Transverse colon (tissue), 4 donors: ENCODE measurements around the gene HPX. TPM values are rescaled to one million over a fixed set of nuclear protein-coding genes. Genes with fewer than 3 reads are reported as not detected.

Experiments used
- DNase-seq: peaks from one replicate; pipeline ENCODE4 v3.0.0-alpha.2; 2019
- H3K27ac ChIP-seq, 4 donors: fragments of 200-600 bp; sonication (generic); 2 replicates each; pipeline ENCODE4 v1.5.1; 2016 to 2018; ENCODE audit warnings: inconsistent platforms in 4 of 4
- H3K27me3 ChIP-seq: fragments of 200-600 bp; sonication (generic); 2 replicates; pipeline ENCODE4 v1.5.1; 2017; ENCODE audit warnings: inconsistent platforms
- H3K36me3 ChIP-seq, 4 donors: fragments of 200-600 bp; sonication (generic); 2 replicates each; pipeline ENCODE4 v1.5.1; 2017 to 2019; ENCODE audit warnings: inconsistent platforms in 4 of 4
- H3K4me1 ChIP-seq, 4 donors: fragments of 200-600 bp; sonication (generic); 2 replicates each; pipeline ENCODE4 v1.5.1; 2017 to 2020; ENCODE audit warnings: inconsistent platforms in 4 of 4
- H3K4me3 ChIP-seq, 4 donors: fragments of 200-600 bp; sonication (generic); 1 replicate in 1 of 4; 2 replicates in 3 of 4; pipeline versions ENCODE4 v1.5.1 to v1.6.1; 2017 to 2019; ENCODE audit warnings: inconsistent platforms in 4 of 4
- H3K9me3 ChIP-seq, 2 donors: fragments of 200-600 bp; sonication (generic); 2 replicates each; pipeline ENCODE4 v1.5.1; 2017 to 2019; ENCODE audit warnings: inconsistent platforms in 2 of 2
- EP300 ChIP-seq: sonication (generic); formaldehyde crosslinking; IDR thresholded peaks from one replicate; pipeline ENCODE4 v1.6.1; 2017; ENCODE audit warnings: antibody characterized with exemption, low read depth
- POLR2A ChIP-seq: fragments of 450-650 bp; IDR thresholded peaks from one replicate; pipeline ENCODE4 v1.6.1; 2016; ENCODE audit warnings: antibody characterized with exemption, mild to moderate bottlenecking, moderate library complexity
- POLR2AphosphoS5 ChIP-seq, 3 donors: sonication (generic); formaldehyde crosslinking; IDR thresholded peaks; one replicate each; pipeline ENCODE4 v1.6.1; 2016; ENCODE audit warnings: antibody characterized with exemption in 3 of 3
- WGBS, 2 donors: methylation state at CpG; one replicate each; pipeline ENCODE4 v1.1.5; 2018; ENCODE audit warnings: low coverage in 1 of 2; 5-methylcytosine and 5-hydroxymethylcytosine counted together
- in situ Hi-C, 4 donors: fragments of 200-750 bp; cut with MboI; loops; one replicate each; pipeline versions ENCODE4 v1.15.0 to v1.15.1; 2017; ENCODE audit warnings: low sequenced_read_pairs in 3 of 4, low pct_ligation_motif_present in 1 of 4, low pct_unique_long_range_greater_than_20kb in 1 of 4
- intact Hi-C: fragments of 100-400 bp; cut with DNase I; formaldehyde crosslinking; loops from one replicate; pipeline ENCODE4 v1.15.1; 2023; ENCODE audit warnings: low total_unique reads
- total RNA-seq, 4 donors: library from RNA; depleted of rRNA; stranded (reverse); fragments of >200 nt; gene quantifications; one replicate each; pipeline ENCODE4 v1.1.0, GENCODE V29; 2016
- TF ChIP-seq, protein P1 (sequence below), 5 experiments: fragments of 200-600 bp in 3 of 5; fragments of 450-650 bp in 2 of 5; sonication (generic) in 3 of 5; IDR thresholded peaks; 1 replicate in 2 of 5; 2 replicates in 3 of 5; pipeline ENCODE4 v1.5.1; 2016 to 2017; ENCODE audit warnings: antibody characterized with exemption in 5 of 5, inconsistent platforms in 3 of 5, mild to moderate bottlenecking in 2 of 5, moderate library complexity in 1 of 5

The HPX gene
- total RNA-seq, 4 donors from 2014 or later = 1.8 to 4.6 TPM; not detected in 2

DNA sequence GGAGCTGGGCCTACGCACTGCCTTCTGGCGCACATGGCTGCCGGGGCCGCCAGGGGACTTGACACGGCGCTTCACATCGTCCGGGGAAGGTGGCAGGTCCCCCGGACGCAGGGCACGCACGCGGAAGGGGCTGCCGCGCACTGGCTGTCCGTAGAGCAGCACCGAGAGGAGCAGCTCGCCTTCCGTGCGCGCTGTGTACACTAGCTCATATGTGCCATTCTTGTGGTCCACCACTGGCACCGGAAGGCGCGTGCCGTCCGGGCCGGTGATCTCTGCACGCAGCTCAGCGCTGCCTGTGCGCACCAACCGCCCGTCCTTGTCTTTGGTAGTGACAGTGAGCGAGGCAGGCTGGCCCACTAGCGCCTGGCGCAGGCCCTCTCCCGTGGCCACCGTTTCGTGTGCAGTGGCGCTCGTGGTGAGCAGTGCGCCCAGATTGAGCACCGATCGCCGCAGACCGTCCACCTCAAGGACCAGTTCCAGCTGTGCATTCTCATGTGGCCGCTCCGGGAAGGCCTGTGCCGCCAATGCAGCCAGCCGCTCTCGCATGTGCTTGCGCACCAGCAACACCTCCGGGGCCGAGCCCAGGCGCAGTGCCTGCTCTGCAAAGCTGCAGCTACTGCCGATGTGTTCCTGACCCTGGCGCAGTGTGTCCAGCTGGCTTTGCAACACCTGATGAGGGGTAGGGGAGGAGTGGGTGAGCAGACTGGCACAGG lies 15.7 kb upstream of the HPX start:
- Histone ChIP-seq H3K4me1 (no peaks in the 10 kb centered on the region), H3K27ac (no peak overlapping the region), H3K27me3 (no peaks in the 10 kb centered on the region), H3K9me3 (no peaks in the 10 kb centered on the region), H3K4me3 (no peak overlapping the region), H3K36me3 (peaks cover 0 to 25% (median 7%) of the 10 kb centered on the region in 4 donors)
- intact Hi-C loops = no loop called here
- WGBS, 2 donors = 96% methylated on average over 53 of the region's 56 CpGs; no CpG with 5 or more reads in 1 of the 2 donors
- TF ChIP-seq POLR2AphosphoS5 (IDR thresholded peaks at IDR 0.05) (no peak), EP300 (no peak), POLR2A (no peak)
- TF ChIP-seq, protein P1, sequence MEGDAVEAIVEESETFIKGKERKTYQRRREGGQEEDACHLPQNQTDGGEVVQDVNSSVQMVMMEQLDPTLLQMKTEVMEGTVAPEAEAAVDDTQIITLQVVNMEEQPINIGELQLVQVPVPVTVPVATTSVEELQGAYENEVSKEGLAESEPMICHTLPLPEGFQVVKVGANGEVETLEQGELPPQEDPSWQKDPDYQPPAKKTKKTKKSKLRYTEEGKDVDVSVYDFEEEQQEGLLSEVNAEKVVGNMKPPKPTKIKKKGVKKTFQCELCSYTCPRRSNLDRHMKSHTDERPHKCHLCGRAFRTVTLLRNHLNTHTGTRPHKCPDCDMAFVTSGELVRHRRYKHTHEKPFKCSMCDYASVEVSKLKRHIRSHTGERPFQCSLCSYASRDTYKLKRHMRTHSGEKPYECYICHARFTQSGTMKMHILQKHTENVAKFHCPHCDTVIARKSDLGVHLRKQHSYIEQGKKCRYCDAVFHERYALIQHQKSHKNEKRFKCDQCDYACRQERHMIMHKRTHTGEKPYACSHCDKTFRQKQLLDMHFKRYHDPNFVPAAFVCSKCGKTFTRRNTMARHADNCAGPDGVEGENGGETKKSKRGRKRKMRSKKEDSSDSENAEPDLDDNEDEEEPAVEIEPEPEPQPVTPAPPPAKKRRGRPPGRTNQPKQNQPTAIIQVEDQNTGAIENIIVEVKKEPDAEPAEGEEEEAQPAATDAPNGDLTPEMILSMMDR (IDR thresholded peaks at IDR 0.05) = no peak
- in situ Hi-C loops = no loop called here
- no peak for DNase-seq

DNA sequence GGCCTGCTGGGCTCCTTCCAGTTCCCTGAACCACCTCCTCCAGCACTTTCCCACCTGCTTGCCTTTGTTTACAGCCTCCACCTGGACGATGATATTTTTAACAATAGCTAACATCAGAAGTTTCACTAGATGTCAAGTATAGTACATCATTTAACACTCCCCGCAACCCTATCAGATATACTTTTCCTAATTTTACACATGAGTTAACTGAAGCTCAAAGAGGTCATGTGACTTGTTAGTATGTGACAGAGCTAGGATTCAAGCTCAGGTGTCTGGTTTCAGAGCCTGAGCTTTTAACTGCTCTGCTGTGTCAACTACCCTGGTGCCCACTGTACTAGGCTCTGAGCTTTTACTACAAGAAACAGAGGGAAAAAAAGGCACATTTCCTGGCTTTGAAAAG lies 14.3 kb upstream of the HPX start:
- peaks cover 0 to 38% (median 11%) of the 10 kb centered on the region in 4 donors for H3K36me3 ChIP-seq
- DNase-seq = no peak
- no peak for TF ChIP-seq POLR2AphosphoS5 (IDR thresholded peaks at IDR 0.05)
- TF ChIP-seq, protein P1 (IDR thresholded peaks at IDR 0.05) = no peak
- no peak for TF ChIP-seq EP300
- no peak for TF ChIP-seq POLR2A
- no peaks in the 10 kb centered on the region for H3K9me3 ChIP-seq
- H3K4me3 ChIP-seq = no peak overlapping the region
- in situ Hi-C loops (no loop called here), intact Hi-C loops (no loop called here)
- WGBS, 2 donors = 20 to 65% methylated on average over 1 to 2 of the region's 2 CpGs
- no peak overlapping the region for H3K27ac ChIP-seq
- no peaks in the 10 kb centered on the region for H3K27me3 ChIP-seq
- no peaks in the 10 kb centered on the region for H3K4me1 ChIP-seq

DNA sequence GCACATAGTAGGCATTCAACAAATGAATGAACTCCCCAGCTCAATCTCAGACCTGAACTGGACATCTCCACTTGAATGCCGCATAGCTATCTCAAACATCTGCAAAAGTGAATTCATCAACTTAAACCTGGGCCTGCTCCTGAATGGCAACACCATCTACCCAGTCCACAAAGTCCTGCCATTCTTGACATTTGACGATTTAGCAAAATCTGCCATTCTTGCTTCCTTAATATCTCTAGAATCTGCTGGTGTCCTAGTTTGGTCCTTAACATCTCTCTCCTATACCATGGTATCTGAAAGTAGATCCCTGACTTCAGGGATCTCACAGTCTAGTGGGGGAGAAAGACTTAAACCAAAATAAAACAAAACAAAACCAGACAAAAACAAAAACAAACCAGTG lies 12.4 kb upstream of the HPX start:
- DNase-seq = no peak
- Histone ChIP-seq H3K27ac (no peak overlapping the region), H3K9me3 (no peaks in the 10 kb centered on the region), H3K27me3 (no peaks in the 10 kb centered on the region), H3K4me1 (no peaks in the 10 kb centered on the region), H3K4me3 (no peak overlapping the region), H3K36me3 (peaks cover 0 to 41% (median 15%) of the 10 kb centered on the region in 4 donors)
- in situ Hi-C loops (no loop called here), intact Hi-C loops (no loop called here)
- no peak for TF ChIP-seq POLR2A
- TF ChIP-seq, protein P1 (IDR thresholded peaks at IDR 0.05) = no peak
- TF ChIP-seq EP300 = no peak
- TF ChIP-seq POLR2AphosphoS5 (IDR thresholded peaks at IDR 0.05) = no peak
- WGBS, 2 donors = 80 to 98% methylated on average over 1 to 2 of the region's 2 CpGs

DNA sequence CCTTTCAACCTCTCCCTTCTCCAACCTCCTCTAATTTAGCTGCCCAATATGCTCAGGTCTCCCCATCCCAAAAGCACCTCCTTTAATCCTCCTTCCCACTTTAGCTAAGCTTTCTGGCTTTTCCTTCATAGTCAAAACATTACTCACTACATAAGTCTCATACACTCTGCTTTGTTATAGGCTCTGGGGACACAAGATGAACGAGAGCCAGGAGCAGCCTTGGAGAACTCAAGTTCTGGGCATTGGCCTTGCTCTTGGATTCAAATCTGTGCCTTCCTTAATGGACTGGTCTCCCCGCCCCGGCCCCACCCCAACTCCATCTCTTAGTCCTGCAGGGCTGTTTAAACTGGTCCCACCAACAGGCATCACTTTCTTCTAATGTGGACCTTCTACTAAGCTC lies 11.4 kb upstream of the HPX start:
- Histone ChIP-seq H3K4me3 (no peak overlapping the region), H3K4me1 (no peaks in the 10 kb centered on the region), H3K36me3 (peaks cover 0 to 41% (median 15%) of the 10 kb centered on the region in 4 donors), H3K27me3 (no peaks in the 10 kb centered on the region), H3K9me3 (no peaks in the 10 kb centered on the region), H3K27ac (no peak overlapping the region)
- DNase-seq = no peak
- WGBS, 2 donors = 81% methylated on average over 3 of the region's 3 CpGs; no CpG with 5 or more reads in 1 of the 2 donors
- in situ Hi-C loops = no loop called here
- no peak for TF ChIP-seq POLR2A
- no peak for TF ChIP-seq POLR2AphosphoS5 (IDR thresholded peaks at IDR 0.05)
- no peak for TF ChIP-seq EP300
- TF ChIP-seq, protein P1 (IDR thresholded peaks at IDR 0.05) = no peak
- intact Hi-C loops = no loop called here
